NCI-H2029 (cell line): ENCODE results near the gene CCDC182.
A peak's percentile ranks its signal among the peaks of the same experiment; 100 is the strongest.

ENCODE experiments used
- DNase-seq: peaks from one replicate; lab custom pipeline; 2025; lab: John Stamatoyannopoulos, UW

CCDC182 gene

DNA sequence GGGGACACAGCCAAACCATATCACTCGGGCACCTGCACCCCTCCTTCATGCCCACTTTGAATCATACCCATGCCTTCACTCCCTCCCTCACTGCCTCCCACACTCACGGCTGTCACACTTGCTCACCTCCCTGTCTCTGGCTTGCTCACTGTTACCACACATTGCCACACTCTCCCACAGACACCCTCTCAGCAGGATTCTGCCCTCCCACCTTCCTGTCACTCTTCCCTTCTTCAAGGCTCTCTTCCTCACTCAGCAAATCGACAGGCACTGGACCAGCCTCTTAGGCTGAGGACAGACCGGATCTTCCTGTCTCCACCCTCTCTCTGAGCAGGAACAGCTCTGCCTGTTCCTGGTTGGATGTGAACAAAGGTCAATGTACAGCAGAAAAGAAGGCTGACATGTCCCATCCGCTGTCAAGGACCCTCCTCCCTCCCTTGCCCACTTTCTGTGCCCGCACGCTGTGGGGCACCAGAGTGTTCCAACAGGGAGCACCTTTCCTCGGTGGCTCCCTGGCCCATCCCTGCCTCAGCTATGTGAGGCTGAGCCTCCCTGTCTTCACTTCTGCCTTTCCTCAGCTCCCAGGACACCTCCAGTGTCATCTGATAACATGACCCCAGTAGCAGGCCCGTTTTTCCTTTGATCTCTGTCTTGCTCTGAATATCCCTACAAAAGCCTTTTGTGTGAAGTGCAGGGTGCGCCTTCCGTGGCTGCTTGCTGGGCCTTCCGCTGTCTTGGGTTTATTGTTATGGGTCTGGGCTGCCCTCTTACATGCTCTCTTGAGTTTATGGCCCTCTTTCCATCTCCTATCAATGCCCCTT lies 47.0 kb downstream of the CCDC182 start:
- no peak for DNase-seq

DNA sequence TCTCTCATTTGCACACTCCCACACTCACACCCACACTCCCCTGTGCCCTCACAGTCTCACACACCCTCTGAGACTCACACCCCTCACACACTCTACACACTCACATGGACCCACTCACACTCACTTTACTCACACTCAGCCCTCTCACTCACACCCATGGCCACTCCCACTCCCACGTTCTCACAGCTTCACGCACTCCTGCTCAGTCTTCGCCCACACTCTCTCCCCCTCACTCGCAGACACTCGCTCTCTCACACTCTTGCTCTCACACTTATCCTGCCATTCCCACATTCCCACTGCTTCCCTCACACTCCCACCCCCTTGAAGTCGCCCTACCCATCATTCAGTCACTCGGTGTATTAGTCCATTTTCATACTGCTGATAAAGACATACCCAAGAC lies 47.9 kb downstream of the CCDC182 start:
- DNase-seq = no peak

- DNase-seq = peak; percentile 55
These were observed 49.0 kb downstream of the CCDC182 start for GRCh38 chr17:57696050-57696449.
